ENCODE measurements around the gene EPHA7.

DNA sequence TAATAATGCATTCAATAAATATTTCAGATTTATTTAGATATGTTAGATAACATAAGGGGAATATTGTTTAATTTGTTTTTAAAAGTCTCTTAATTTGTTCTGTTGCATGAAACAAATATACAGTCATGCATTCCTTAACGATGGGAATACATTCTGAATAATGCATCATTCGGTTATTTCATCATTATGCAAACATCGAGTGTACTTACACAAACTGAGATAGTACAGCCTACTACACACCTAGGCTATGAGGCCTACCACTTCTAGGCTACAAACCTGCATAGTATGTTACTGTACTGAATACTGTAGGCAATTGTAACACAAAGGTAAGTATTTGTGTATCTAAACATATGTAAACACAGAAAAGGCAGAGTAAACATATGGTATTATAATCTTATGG, 118.7 kb downstream of the EPHA7 start:
- TF ChIP-seq, protein P1, sequence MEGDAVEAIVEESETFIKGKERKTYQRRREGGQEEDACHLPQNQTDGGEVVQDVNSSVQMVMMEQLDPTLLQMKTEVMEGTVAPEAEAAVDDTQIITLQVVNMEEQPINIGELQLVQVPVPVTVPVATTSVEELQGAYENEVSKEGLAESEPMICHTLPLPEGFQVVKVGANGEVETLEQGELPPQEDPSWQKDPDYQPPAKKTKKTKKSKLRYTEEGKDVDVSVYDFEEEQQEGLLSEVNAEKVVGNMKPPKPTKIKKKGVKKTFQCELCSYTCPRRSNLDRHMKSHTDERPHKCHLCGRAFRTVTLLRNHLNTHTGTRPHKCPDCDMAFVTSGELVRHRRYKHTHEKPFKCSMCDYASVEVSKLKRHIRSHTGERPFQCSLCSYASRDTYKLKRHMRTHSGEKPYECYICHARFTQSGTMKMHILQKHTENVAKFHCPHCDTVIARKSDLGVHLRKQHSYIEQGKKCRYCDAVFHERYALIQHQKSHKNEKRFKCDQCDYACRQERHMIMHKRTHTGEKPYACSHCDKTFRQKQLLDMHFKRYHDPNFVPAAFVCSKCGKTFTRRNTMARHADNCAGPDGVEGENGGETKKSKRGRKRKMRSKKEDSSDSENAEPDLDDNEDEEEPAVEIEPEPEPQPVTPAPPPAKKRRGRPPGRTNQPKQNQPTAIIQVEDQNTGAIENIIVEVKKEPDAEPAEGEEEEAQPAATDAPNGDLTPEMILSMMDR (IDR thresholded peaks at IDR 0.05 in 4 of 5, conservative IDR thresholded peaks at IDR 0.05 in 1 of 5): no peak
- no peak for TF ChIP-seq POLR2A (IDR thresholded peaks at IDR 0.05)
